WTC11 (cell line): ENCODE data around the gene SKAP1.

ENCODE experiments used
- E2F1 ChIP-seq: sonication (generic); formaldehyde crosslinking; IDR thresholded peaks from 2 replicates; pipeline ENCODE4 v1.8.0; 2022; ENCODE audit warnings: mild to moderate bottlenecking, missing genetic modification reagents
- FOXK1 ChIP-seq: sonication (generic); formaldehyde crosslinking; IDR thresholded peaks from 2 replicates; pipeline ENCODE4 v1.8.0; 2022; ENCODE audit warnings: mild to moderate bottlenecking, moderate library complexity, missing genetic modification reagents
- KAT7 ChIP-seq: sonication (generic); formaldehyde crosslinking; IDR thresholded peaks from 2 replicates; pipeline ENCODE4 v1.8.1; 2023; ENCODE audit warnings: missing genetic modification reagents, mild to moderate bottlenecking, borderline replicate concordance
- MYBL2 ChIP-seq: sonication (generic); formaldehyde crosslinking; IDR thresholded peaks from 2 replicates; pipeline ENCODE4 v1.8.1; 2023; ENCODE audit warnings: mild to moderate bottlenecking, moderate library complexity, missing genetic modification reagents
- PREB ChIP-seq: sonication (generic); formaldehyde crosslinking; IDR thresholded peaks from 2 replicates; pipeline ENCODE4 v1.8.1; 2022; ENCODE audit warnings: mild to moderate bottlenecking, missing genetic modification reagents, moderate library complexity, borderline replicate concordance
- SP1 ChIP-seq: sonication (generic); formaldehyde crosslinking; conservative IDR thresholded peaks from 2 replicates; pipeline ENCODE4 v1.8.1; 2022; ENCODE audit warnings: missing genetic modification reagents
- USF1 ChIP-seq: sonication (generic); formaldehyde crosslinking; IDR thresholded peaks from 2 replicates; pipeline ENCODE4 v1.8.0; 2022; ENCODE audit warnings: mild to moderate bottlenecking, missing genetic modification reagents
- ZNF138 ChIP-seq: sonication (generic); formaldehyde crosslinking; conservative IDR thresholded peaks from 2 replicates; pipeline ENCODE4 v1.8.1; 2022; ENCODE audit warnings: mild to moderate bottlenecking, moderate library complexity, missing genetic modification reagents
- TF ChIP-seq, protein P1 (sequence below): fragments of 200-600 bp; IDR thresholded peaks from 2 replicates; pipeline ENCODE4 v1.8.0; 2022; ENCODE audit warnings: antibody characterized with exemption
- TF ChIP-seq, protein P2 (sequence below): fragments of 250-450 bp; sonication (Bioruptor Pico); IDR thresholded peaks from 2 replicates; pipeline ENCODE4 v1.9.0; 2021; ENCODE audit warnings: mild to moderate bottlenecking, borderline replicate concordance
- TF ChIP-seq, protein P3 (sequence below): fragments of 250-450 bp; sonication (Bioruptor Pico); IDR thresholded peaks from 2 replicates; pipeline ENCODE4 v1.9.0; 2021; ENCODE audit warnings: mild to moderate bottlenecking
- TF ChIP-seq, protein P4 (sequence below): fragments of 250-450 bp; sonication (Bioruptor Pico); IDR thresholded peaks from 2 replicates; pipeline ENCODE4 v1.8.0; 2021; ENCODE audit warnings: mild to moderate bottlenecking

DNA sequence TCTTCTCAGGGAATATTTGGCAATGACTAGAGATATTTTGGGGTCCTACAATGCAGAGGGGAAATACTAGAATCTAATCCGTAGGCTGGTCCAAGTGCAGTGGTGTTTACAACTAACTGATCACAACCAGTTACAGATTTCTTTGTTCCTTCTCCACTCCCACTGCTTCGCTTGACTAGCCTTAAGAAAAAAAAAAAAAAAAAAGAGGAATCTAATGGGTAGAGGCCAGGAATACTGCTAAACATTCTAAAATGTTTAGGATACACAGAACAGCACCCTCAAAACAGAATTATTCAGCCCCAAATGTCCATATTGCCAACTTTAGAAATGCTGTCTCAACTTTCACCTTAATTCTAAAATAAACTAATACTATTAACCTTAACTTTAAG is 49.0 kb upstream of the SKAP1 start:
- TF ChIP-seq FOXK1 = no peak
- no peak for TF ChIP-seq KAT7
- TF ChIP-seq, protein P1, sequence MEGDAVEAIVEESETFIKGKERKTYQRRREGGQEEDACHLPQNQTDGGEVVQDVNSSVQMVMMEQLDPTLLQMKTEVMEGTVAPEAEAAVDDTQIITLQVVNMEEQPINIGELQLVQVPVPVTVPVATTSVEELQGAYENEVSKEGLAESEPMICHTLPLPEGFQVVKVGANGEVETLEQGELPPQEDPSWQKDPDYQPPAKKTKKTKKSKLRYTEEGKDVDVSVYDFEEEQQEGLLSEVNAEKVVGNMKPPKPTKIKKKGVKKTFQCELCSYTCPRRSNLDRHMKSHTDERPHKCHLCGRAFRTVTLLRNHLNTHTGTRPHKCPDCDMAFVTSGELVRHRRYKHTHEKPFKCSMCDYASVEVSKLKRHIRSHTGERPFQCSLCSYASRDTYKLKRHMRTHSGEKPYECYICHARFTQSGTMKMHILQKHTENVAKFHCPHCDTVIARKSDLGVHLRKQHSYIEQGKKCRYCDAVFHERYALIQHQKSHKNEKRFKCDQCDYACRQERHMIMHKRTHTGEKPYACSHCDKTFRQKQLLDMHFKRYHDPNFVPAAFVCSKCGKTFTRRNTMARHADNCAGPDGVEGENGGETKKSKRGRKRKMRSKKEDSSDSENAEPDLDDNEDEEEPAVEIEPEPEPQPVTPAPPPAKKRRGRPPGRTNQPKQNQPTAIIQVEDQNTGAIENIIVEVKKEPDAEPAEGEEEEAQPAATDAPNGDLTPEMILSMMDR = no peak
- TF ChIP-seq, protein P2, sequence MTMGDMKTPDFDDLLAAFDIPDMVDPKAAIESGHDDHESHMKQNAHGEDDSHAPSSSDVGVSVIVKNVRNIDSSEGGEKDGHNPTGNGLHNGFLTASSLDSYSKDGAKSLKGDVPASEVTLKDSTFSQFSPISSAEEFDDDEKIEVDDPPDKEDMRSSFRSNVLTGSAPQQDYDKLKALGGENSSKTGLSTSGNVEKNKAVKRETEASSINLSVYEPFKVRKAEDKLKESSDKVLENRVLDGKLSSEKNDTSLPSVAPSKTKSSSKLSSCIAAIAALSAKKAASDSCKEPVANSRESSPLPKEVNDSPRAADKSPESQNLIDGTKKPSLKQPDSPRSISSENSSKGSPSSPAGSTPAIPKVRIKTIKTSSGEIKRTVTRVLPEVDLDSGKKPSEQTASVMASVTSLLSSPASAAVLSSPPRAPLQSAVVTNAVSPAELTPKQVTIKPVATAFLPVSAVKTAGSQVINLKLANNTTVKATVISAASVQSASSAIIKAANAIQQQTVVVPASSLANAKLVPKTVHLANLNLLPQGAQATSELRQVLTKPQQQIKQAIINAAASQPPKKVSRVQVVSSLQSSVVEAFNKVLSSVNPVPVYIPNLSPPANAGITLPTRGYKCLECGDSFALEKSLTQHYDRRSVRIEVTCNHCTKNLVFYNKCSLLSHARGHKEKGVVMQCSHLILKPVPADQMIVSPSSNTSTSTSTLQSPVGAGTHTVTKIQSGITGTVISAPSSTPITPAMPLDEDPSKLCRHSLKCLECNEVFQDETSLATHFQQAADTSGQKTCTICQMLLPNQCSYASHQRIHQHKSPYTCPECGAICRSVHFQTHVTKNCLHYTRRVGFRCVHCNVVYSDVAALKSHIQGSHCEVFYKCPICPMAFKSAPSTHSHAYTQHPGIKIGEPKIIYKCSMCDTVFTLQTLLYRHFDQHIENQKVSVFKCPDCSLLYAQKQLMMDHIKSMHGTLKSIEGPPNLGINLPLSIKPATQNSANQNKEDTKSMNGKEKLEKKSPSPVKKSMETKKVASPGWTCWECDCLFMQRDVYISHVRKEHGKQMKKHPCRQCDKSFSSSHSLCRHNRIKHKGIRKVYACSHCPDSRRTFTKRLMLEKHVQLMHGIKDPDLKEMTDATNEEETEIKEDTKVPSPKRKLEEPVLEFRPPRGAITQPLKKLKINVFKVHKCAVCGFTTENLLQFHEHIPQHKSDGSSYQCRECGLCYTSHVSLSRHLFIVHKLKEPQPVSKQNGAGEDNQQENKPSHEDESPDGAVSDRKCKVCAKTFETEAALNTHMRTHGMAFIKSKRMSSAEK = no peak
- no peak for TF ChIP-seq USF1 (CRISPR knock-in tag)
- TF ChIP-seq ZNF138 (CRISPR knock-in tag) = no peak
- TF ChIP-seq E2F1 (CRISPR knock-in tag) = no peak
- TF ChIP-seq, protein P3, sequence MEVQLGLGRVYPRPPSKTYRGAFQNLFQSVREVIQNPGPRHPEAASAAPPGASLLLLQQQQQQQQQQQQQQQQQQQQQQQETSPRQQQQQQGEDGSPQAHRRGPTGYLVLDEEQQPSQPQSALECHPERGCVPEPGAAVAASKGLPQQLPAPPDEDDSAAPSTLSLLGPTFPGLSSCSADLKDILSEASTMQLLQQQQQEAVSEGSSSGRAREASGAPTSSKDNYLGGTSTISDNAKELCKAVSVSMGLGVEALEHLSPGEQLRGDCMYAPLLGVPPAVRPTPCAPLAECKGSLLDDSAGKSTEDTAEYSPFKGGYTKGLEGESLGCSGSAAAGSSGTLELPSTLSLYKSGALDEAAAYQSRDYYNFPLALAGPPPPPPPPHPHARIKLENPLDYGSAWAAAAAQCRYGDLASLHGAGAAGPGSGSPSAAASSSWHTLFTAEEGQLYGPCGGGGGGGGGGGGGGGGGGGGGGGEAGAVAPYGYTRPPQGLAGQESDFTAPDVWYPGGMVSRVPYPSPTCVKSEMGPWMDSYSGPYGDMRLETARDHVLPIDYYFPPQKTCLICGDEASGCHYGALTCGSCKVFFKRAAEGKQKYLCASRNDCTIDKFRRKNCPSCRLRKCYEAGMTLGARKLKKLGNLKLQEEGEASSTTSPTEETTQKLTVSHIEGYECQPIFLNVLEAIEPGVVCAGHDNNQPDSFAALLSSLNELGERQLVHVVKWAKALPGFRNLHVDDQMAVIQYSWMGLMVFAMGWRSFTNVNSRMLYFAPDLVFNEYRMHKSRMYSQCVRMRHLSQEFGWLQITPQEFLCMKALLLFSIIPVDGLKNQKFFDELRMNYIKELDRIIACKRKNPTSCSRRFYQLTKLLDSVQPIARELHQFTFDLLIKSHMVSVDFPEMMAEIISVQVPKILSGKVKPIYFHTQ (CRISPR knock-in tag) = no peak
- TF ChIP-seq, protein P4, sequence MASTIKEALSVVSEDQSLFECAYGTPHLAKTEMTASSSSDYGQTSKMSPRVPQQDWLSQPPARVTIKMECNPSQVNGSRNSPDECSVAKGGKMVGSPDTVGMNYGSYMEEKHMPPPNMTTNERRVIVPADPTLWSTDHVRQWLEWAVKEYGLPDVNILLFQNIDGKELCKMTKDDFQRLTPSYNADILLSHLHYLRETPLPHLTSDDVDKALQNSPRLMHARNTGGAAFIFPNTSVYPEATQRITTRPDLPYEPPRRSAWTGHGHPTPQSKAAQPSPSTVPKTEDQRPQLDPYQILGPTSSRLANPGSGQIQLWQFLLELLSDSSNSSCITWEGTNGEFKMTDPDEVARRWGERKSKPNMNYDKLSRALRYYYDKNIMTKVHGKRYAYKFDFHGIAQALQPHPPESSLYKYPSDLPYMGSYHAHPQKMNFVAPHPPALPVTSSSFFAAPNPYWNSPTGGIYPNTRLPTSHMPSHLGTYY (CRISPR knock-in tag) = no peak
- no peak for TF ChIP-seq PREB (CRISPR knock-in tag)
- no peak for TF ChIP-seq MYBL2
- no peak for TF ChIP-seq SP1 (CRISPR knock-in tag)
